DOHH2 (cell line): ENCODE results near the gene ACTA2.

ENCODE experiments used
- H3F3A ChIP-seq: fragments of 200-600 bp; sonication (generic), shearing (Covaris generic); 2 replicates; pipeline ENCODE4 v1.6.0; 2016; ENCODE audit warnings: antibody characterized with exemption, mild to moderate bottlenecking; ENCODE audit not compliant: control insufficient read depth, insufficient read depth
- H3K27ac ChIP-seq: fragments of 200-600 bp; sonication (generic); 2 replicates; pipeline ENCODE4 v1.5.1; 2014; ENCODE audit warnings: low read depth, mild to moderate bottlenecking, low read length, moderate library complexity
- H3K27me3 ChIP-seq: fragments of 200-600 bp; sonication (generic); 2 replicates; pipeline ENCODE4 v1.6.1; 2014; ENCODE audit warnings: mild to moderate bottlenecking, low read length, mixed read lengths; ENCODE audit not compliant: control insufficient read depth
- H3K36me3 ChIP-seq: fragments of 200-600 bp; sonication (generic); 2 replicates; pipeline ENCODE4 v1.6.1; 2014; ENCODE audit warnings: mild to moderate bottlenecking, low read length, moderate library complexity, mixed read lengths; ENCODE audit not compliant: control insufficient read depth
- H3K4me1 ChIP-seq: fragments of 200-600 bp; sonication (generic); 2 replicates; pipeline ENCODE4 v1.6.1; 2014; ENCODE audit warnings: mild to moderate bottlenecking, low read length, mixed read lengths; ENCODE audit not compliant: control insufficient read depth
- H3K4me2 ChIP-seq: fragments of 200-600 bp; sonication (generic); 2 replicates; pipeline ENCODE4 v1.6.0; 2014; ENCODE audit warnings: mild to moderate bottlenecking, low read length, moderate library complexity
- H3K4me3 ChIP-seq: fragments of 200-600 bp; sonication (generic); 2 replicates; pipeline ENCODE4 v1.5.1; 2014; ENCODE audit warnings: mild to moderate bottlenecking, low read length, mixed read lengths
- H3K79me2 ChIP-seq: fragments of 200-600 bp; sonication (generic); 2 replicates; pipeline ENCODE4 v1.6.1; 2014; ENCODE audit warnings: mild to moderate bottlenecking, low read length, mixed read lengths; ENCODE audit not compliant: control insufficient read depth
- H3K9me2 ChIP-seq: fragments of 200-600 bp; sonication (generic); replicated peaks from 2 replicates; pipeline ENCODE4 v1.6.1; 2014; ENCODE audit warnings: mild to moderate bottlenecking, low read length, mixed read lengths; ENCODE audit not compliant: control insufficient read depth
- H3K9me3 ChIP-seq: fragments of 200-600 bp; sonication (generic); 2 replicates; pipeline ENCODE4 v1.6.1; 2014; ENCODE audit warnings: antibody characterized with exemption, low read length, mixed read lengths; ENCODE audit not compliant: control insufficient read depth, insufficient read depth
- H4K20me1 ChIP-seq: fragments of 200-600 bp; sonication (generic); 2 replicates; pipeline ENCODE4 v1.6.0; 2014; ENCODE audit warnings: low read depth, mild to moderate bottlenecking, antibody characterized with exemption, low read length, moderate library complexity; ENCODE audit not compliant: control insufficient read depth, insufficient read depth
- EZH2phosphoT487 ChIP-seq: fragments of 200-600 bp; sonication (generic); IDR thresholded peaks from 2 replicates; pipeline ENCODE4 v1.6.1; 2017; ENCODE audit warnings: borderline replicate concordance, mild to moderate bottlenecking, antibody characterized with exemption, low read length, moderate library complexity, mixed read lengths
- TF ChIP-seq, protein P1 (sequence below): fragments of 200-600 bp; sonication (generic); IDR thresholded peaks from one replicate; pipeline ENCODE4 v1.5.1; 2014; ENCODE audit warnings: antibody characterized with exemption, mild to moderate bottlenecking, low read depth, low read length; ENCODE audit not compliant: poor library complexity, severe bottlenecking

The ACTA2 gene

DNA sequence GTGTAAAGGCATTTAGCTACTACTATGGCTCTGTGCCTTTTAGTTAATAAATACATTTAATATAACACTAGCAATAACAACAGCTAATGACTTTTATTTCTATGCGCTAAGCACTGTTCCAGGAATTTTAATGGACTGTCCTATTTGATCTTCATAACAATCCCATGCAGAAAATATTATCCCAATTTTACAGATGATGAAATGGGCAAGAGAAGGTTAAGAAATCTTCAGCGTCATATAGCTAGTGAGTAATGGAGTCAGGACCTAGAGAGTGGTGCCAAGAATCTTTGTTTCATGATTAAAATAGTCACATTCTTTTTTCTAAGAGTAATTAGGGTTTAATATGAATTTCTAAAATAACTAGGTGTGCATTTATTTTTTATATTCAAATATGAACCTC lies 32.4 kb downstream of the ACTA2 start:
- no peak overlapping the region for H3K4me2 ChIP-seq
- no peaks in the 10 kb centered on the region for H3K9me2 ChIP-seq
- H3K4me3 ChIP-seq: no peak overlapping the region
- TF ChIP-seq EZH2phosphoT487: no peak
- TF ChIP-seq, protein P1, sequence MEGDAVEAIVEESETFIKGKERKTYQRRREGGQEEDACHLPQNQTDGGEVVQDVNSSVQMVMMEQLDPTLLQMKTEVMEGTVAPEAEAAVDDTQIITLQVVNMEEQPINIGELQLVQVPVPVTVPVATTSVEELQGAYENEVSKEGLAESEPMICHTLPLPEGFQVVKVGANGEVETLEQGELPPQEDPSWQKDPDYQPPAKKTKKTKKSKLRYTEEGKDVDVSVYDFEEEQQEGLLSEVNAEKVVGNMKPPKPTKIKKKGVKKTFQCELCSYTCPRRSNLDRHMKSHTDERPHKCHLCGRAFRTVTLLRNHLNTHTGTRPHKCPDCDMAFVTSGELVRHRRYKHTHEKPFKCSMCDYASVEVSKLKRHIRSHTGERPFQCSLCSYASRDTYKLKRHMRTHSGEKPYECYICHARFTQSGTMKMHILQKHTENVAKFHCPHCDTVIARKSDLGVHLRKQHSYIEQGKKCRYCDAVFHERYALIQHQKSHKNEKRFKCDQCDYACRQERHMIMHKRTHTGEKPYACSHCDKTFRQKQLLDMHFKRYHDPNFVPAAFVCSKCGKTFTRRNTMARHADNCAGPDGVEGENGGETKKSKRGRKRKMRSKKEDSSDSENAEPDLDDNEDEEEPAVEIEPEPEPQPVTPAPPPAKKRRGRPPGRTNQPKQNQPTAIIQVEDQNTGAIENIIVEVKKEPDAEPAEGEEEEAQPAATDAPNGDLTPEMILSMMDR: no peak
- no peaks in the 10 kb centered on the region for H3K27me3 ChIP-seq
- H3K27ac ChIP-seq: no peak overlapping the region
- no peaks in the 10 kb centered on the region for H3K79me2 ChIP-seq
- H3K9me3 ChIP-seq: no peaks in the 10 kb centered on the region
- H4K20me1 ChIP-seq: no peaks in the 10 kb centered on the region
- peaks cover 10% of the 10 kb centered on the region for H3K36me3 ChIP-seq
- no peaks in the 10 kb centered on the region for H3F3A ChIP-seq
- no peaks in the 10 kb centered on the region for H3K4me1 ChIP-seq

DNA sequence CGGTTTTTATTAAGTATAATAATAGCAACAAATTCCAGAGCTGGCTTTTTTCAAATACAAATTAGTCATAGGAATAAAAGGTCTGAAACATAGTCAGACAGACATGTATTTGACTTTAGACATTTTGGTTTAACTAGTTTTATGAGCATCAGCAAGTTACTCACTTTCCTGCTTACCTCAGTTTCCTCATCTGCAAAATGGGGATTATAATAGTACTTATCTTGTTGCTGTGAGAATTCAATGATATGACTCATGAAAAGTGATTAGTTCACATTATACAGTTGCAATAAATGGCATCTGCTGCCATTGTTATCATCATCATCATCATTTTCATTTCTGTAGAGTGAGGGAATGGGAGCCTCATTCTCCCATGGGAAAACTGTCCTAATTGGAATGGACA lies 33.5 kb downstream of the ACTA2 start:
- H3K27me3 ChIP-seq: no peaks in the 10 kb centered on the region
- H3F3A ChIP-seq: no peaks in the 10 kb centered on the region
- no peak overlapping the region for H3K4me2 ChIP-seq
- no peak overlapping the region for H3K4me3 ChIP-seq
- H3K79me2 ChIP-seq: no peaks in the 10 kb centered on the region
- peaks cover 8% of the 10 kb centered on the region for H3K36me3 ChIP-seq
- no peaks in the 10 kb centered on the region for H3K9me3 ChIP-seq
- H3K9me2 ChIP-seq: no peaks in the 10 kb centered on the region
- TF ChIP-seq, protein P1: no peak
- no peak for TF ChIP-seq EZH2phosphoT487
- H4K20me1 ChIP-seq: no peaks in the 10 kb centered on the region
- H3K27ac ChIP-seq: no peak overlapping the region
- no peaks in the 10 kb centered on the region for H3K4me1 ChIP-seq

DNA sequence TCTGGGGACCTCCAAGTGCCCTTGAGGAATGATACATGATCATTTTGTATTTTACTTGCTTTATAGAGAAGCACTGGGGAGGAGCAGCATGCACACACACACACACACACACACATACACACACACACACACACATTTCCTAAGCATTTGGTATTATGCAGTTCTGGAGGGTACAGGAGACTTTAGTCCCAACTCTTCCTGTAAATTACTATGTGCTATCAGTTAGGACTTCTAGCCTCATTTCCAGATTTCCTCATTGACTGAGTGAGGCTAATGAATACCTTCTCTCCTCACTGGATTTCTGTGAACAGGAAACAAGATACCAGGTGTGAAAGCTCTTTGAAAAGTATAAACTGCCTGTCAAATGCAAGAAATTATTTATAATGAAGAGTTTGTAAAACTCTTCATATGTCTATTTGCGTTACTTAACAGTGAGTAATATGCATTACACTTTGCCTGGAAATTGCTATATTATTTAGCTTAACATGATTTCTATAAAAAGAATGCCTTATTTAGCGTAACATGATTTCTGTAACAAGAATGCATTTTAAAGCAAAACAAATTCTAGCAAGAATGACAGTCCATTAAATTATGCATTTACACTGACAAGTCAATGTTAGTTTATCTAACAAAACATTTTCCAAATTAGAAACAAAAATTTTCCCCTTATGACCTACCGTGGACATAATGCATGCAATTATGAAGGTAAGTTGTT lies 34.2 kb downstream of the ACTA2 start:
- H3K4me1 ChIP-seq: no peaks in the 10 kb centered on the region
- peaks cover 7% of the 10 kb centered on the region for H3K36me3 ChIP-seq
- no peaks in the 10 kb centered on the region for H3F3A ChIP-seq
- H4K20me1 ChIP-seq: no peaks in the 10 kb centered on the region
- no peak overlapping the region for H3K4me2 ChIP-seq
- no peaks in the 10 kb centered on the region for H3K27me3 ChIP-seq
- no peak overlapping the region for H3K27ac ChIP-seq
- no peaks in the 10 kb centered on the region for H3K9me3 ChIP-seq
- TF ChIP-seq EZH2phosphoT487: no peak
- TF ChIP-seq, protein P1: no peak
- H3K79me2 ChIP-seq: no peaks in the 10 kb centered on the region
- H3K9me2 ChIP-seq: no peaks in the 10 kb centered on the region
- H3K4me3 ChIP-seq: no peak overlapping the region
